Heart right ventricle (tissue), 16 donors: ENCODE measurements around the gene MT1B. TPM values are rescaled to one million over a fixed set of nuclear protein-coding genes. Genes with fewer than 3 reads are reported as not detected.
A peak's percentile ranks its signal among the peaks of the same experiment; 100 is the strongest.

Experiments used
- ATAC-seq, 8 donors: fragments of 200-7000 bp; cut with Tn5 transposase; one replicate each; pipeline ENCODE4 v1.9.1; 2020; ENCODE audit warnings: mild to moderate bottlenecking in 8 of 8, moderate library complexity in 8 of 8, moderate number of reproducible peaks in 1 of 8
- DNase-seq, 2 donors: peaks; one replicate each; pipeline ENCODE4 v3.0.0-alpha.2; 2020
- H3K27ac ChIP-seq, 10 donors: fragments of 200-600 bp; sonication (generic) in 2 of 10; one replicate each; pipeline versions ENCODE4 v1.5.0 to v1.8.0; 2020 to 2022; ENCODE audit warnings: mild to moderate bottlenecking in 3 of 10
- H3K27me3 ChIP-seq, 7 donors: fragments of 200-600 bp; one replicate each; pipeline ENCODE4 v1.8.0; 2021 to 2022; ENCODE audit warnings: mild to moderate bottlenecking in 2 of 7
- H3K36me3 ChIP-seq, 9 donors: fragments of 200-600 bp; sonication (generic) in 1 of 9; one replicate each; pipeline versions ENCODE4 v1.5.0 to v1.8.0; 2020 to 2022; ENCODE audit warnings: mild to moderate bottlenecking in 2 of 9
- H3K4me1 ChIP-seq, 9 donors: fragments of 200-600 bp; sonication (generic) in 1 of 9; one replicate each; pipeline versions ENCODE4 v1.5.0 to v1.8.0; 2020 to 2022; ENCODE audit warnings: mild to moderate bottlenecking in 4 of 9
- H3K4me3 ChIP-seq, 10 donors: fragments of 200-600 bp; sonication (generic) in 2 of 10; one replicate each; pipeline versions ENCODE4 v1.5.0 to v1.8.0; 2020 to 2022; ENCODE audit warnings: mild to moderate bottlenecking in 7 of 10, moderate library complexity in 2 of 10
- H3K9me3 ChIP-seq, 11 donors: fragments of 200-600 bp in 10 of 11; sonication (generic) in 2 of 11; one replicate each; pipeline versions ENCODE4 v1.5.0 to v1.8.0; 2013 to 2022; ENCODE audit warnings: mild to moderate bottlenecking in 2 of 11, control low read depth in 1 of 11, moderate library complexity in 1 of 11
- CTCF ChIP-seq, 9 donors: fragments of 200-600 bp; sonication (generic) in 2 of 9; IDR thresholded peaks; one replicate each; pipeline versions ENCODE4 v1.5.0 to v1.8.0; 2021 to 2022; ENCODE audit warnings: antibody characterized with exemption in 9 of 9, mild to moderate bottlenecking in 5 of 9, moderate library complexity in 1 of 9
- WGBS, 2 donors: extraction: QIAGEN DNeasy Blood & Tissue Kit; methylation state at CpG; one replicate each; pipeline ENCODE4 v1.1.7; 2013; ENCODE audit warnings: inconsistent platforms in 1 of 2; 5-methylcytosine and 5-hydroxymethylcytosine counted together
- intact Hi-C, 10 donors: fragments of 100-400 bp; cut with DNase I; formaldehyde crosslinking; loops; one replicate each; pipeline versions ENCODE4 v1.11.1 to v1.14.2; 2022
- polyA plus RNA-seq, 2 donors: library from polyadenylated mRNA; stranded (reverse); fragments of 200-250 nt; gene quantifications; one replicate each; pipeline ENCODE4 v1.2.3, GENCODE V29; 2013
- total RNA-seq, 10 donors: library from RNA; stranded (reverse); fragmentation: NEBNext Ultra II Directional in 3 of 10; extraction: Animal tissue kit (Norgen Biotek cat#: 25700) in 3 of 10; gene quantifications; one replicate each; pipeline versions ENCODE4 v1.2.1 to v1.2.4, GENCODE V29; 2021 to 2023
- donor health status: Arrhythmogenic right ventricular cardiomyopathy.
- donor health status: ischemic (EF 13 %, LVEDD 7.1; RV severe dilation, severe dysfunction).
- donor health status: healthy with polysubstance abuse.
- donor health status: DM: no; HTN: yes; CAD: no.
- donor health status: DM: no; HTN: no; CAD: no.
- donor health status: ischemic (EF 25% LVEDD 6.9; RV normal size, moderate dysfunction).
- donor health status: ischemic (EF 25% LVEDD 5.7; RV mildly dilated, moderate dysfunction).
- donor health status: healthy.
- donor health status: DM: yes; HTN: yes; CAD: no.
- donor health status: Ischemic cardiomyopathy.
- donor health status: ischemic (EF 35%, LVEDD 5.7; RV mildly dilated, moderate dysfunction).
- donor health status: nonischemic (EF 11% LVEDD 7.7; RV severe dilation, severe dysfunction).
- donor health status: DM: yes; HTN: yes; CAD: no.
- donor health status: PGD.
- donor health status: ischemic (EF 29% LVEDD 5.4; RV normal size, mild dysfunction).
- donor health status: nonischemic (EF 23%, LVEDD 6.1; RV moderate dilation, normal function).

MT1B gene
- total and polyA plus RNA-seq, 12 donors: not detected

GRCh38 chr16:56631832-56632155, 19.9 kb upstream of the MT1B start:
- H3K27me3 ChIP-seq: peaks cover 3 to 61% (median 25%) of the 10 kb centered on the region in 7 donors
- H3K27ac ChIP-seq: peak overlapping the region; percentile 43 to 82 (median 76)
- H3K4me3 ChIP-seq: peak overlapping the region; percentile 27 to 72 (median 64)
- H3K4me1 ChIP-seq: peaks cover 0 to 37% (median 22%) of the 10 kb centered on the region in 9 donors
- DNase-seq: no peak
- no peak for ATAC-seq
- WGBS, 2 donors: 22 to 28% methylated on average over 14 of the region's 14 CpGs
- no peaks in the 10 kb centered on the region for H3K36me3 ChIP-seq
- no peak for TF ChIP-seq CTCF (IDR thresholded peaks at IDR 0.05)
- H3K9me3 ChIP-seq: no peaks in the 10 kb centered on the region
- intact Hi-C loops: no loop called here

- no peak for TF ChIP-seq CTCF (IDR thresholded peaks at IDR 0.05)
- intact Hi-C loops: no loop called here
- Histone ChIP-seq H3K27me3 (peaks cover 3 to 66% (median 26%) of the 10 kb centered on the region in 7 donors), H3K9me3 (no peaks in the 10 kb centered on the region), H3K27ac (peak within 1 kb of the TSS; percentile 43 to 82 (median 76)), H3K4me1 (peaks cover 0 to 32% (median 17%) of the 10 kb centered on the region in 9 donors), H3K4me3 (peak within 1 kb of the TSS; percentile 27 to 72 (median 64)), H3K36me3 (no peaks in the 10 kb centered on the region)
- peak in 1 of 2 donors; percentile 78 for DNase-seq
- peak; percentile 77 to 92 (median 86) for ATAC-seq
- WGBS, 2 donors: 0 to 1% methylated on average over 55 to 61 of the region's 61 CpGs
These were observed 19.4 kb upstream of the MT1B start, which contains the start of gene MT1M for GRCh38 chr16:56632156-56632847. Gene MT1M, plus strand, starts transcription at chr16:56632659. Its CDS starts 73 bp downstream, at chr16:56632732.

GRCh38 chr16:56632848-56633365, 18.8 kb upstream of the MT1B start:
- Histone ChIP-seq H3K4me1 (peaks cover 0 to 27% (median 17%) of the 10 kb centered on the region in 9 donors), H3K27ac (peak overlapping the region; percentile 43 to 82 (median 76)), H3K27me3 (peaks cover 3 to 72% (median 28%) of the 10 kb centered on the region in 7 donors), H3K9me3 (no peaks in the 10 kb centered on the region), H3K36me3 (no peaks in the 10 kb centered on the region), H3K4me3 (peak overlapping the region; percentile 27 to 72 (median 64))
- intact Hi-C loops: no loop called here
- WGBS, 2 donors: 48 to 51% methylated on average over 6 of the region's 6 CpGs
- DNase-seq (no peak), ATAC-seq (peak in 3 of 8 donors; percentile 3 to 18 (median 3))
- TF ChIP-seq CTCF (IDR thresholded peaks at IDR 0.05): no peak

GRCh38 chr16:56633535-56633934, 18.2 kb upstream of the MT1B start:
- DNase-seq (no peak), ATAC-seq (no peak)
- no peak for TF ChIP-seq CTCF (IDR thresholded peaks at IDR 0.05)
- intact Hi-C loops: no loop called here
- WGBS, 2 donors: 53 to 69% methylated on average over 7 of the region's 7 CpGs
- no peaks in the 10 kb centered on the region for H3K36me3 ChIP-seq
- H3K27me3 ChIP-seq: peaks cover 3 to 78% (median 28%) of the 10 kb centered on the region in 7 donors
- H3K4me3 ChIP-seq: peak overlapping the region in 5 of 10 donors; percentile 46 to 72 (median 67)
- H3K4me1 ChIP-seq: peaks cover 0 to 30% (median 22%) of the 10 kb centered on the region in 9 donors
- no peaks in the 10 kb centered on the region for H3K9me3 ChIP-seq
- peak overlapping the region in 1 of 10 donors; percentile 27 for H3K27ac ChIP-seq
